Right lobe of liver (tissue), 6 donors: ENCODE measurements around the gene SLC46A2. TPM values are rescaled to one million over a fixed set of nuclear protein-coding genes. Genes with fewer than 3 reads are reported as not detected.

Experiments used
- ATAC-seq, 4 donors: fragments of 200-7000 bp; cut with Tn5 transposase; one replicate each; pipeline ENCODE4 v1.9.1; 2020; ENCODE audit warnings: mild to moderate bottlenecking in 4 of 4, moderate library complexity in 4 of 4
- DNase-seq, 3 donors: peaks; one replicate each; pipeline ENCODE4 v3.0.0-alpha.2; 2020
- H3K27ac ChIP-seq, 3 donors: fragments of 200-600 bp; one replicate each; pipeline ENCODE4 v1.8.0; 2022
- H3K27me3 ChIP-seq, 2 donors: fragments of 200-600 bp; one replicate each; pipeline ENCODE4 v1.8.0; 2022
- H3K36me3 ChIP-seq, 4 donors: fragments of 200-600 bp; sonication (generic) in 1 of 4; one replicate each; pipeline versions ENCODE4 v1.5.1 to v1.8.0; 2017 to 2022; ENCODE audit warnings: control low read depth in 1 of 4
- H3K4me1 ChIP-seq, 4 donors: fragments of 200-600 bp; sonication (generic) in 1 of 4; one replicate each; pipeline versions ENCODE4 v1.5.1 to v1.8.0; 2017 to 2022; ENCODE audit warnings: control low read depth in 1 of 4
- H3K4me3 ChIP-seq, 3 donors: fragments of 200-600 bp; one replicate each; pipeline ENCODE4 v1.8.0; 2022
- H3K9me3 ChIP-seq, 4 donors: fragments of 200-600 bp; sonication (generic) in 1 of 4; one replicate each; pipeline versions ENCODE4 v1.5.1 to v1.8.0; 2017 to 2022; ENCODE audit warnings: control low read depth in 1 of 4
- POLR2A ChIP-seq: fragments of 450-650 bp; IDR thresholded peaks from one replicate; pipeline ENCODE4 v1.6.1; 2017; ENCODE audit warnings: antibody characterized with exemption, mild to moderate bottlenecking
- WGBS: methylation state at CpG from one replicate; pipeline ENCODE4 v1.1.6; 2018; ENCODE audit warnings: low coverage, low lambda C conversion rate; ENCODE audit not compliant: insufficient coverage; ENCODE audit errors: missing lambda C conversion rate; 5-methylcytosine and 5-hydroxymethylcytosine counted together
- intact Hi-C, 2 donors: fragments of 100-400 bp; cut with DNase I; formaldehyde crosslinking; loops; one replicate each; pipeline versions ENCODE4 v1.11.2 to v1.14.1; 2022
- long read RNA-seq: library from polyadenylated mRNA; unstranded; transcript quantifications from one replicate; pipeline ENCODE4 v2.0.0, GENCODE V29; 2019
- total RNA-seq, 6 experiments: library from RNA; depleted of rRNA in 2 of 6; stranded (reverse); fragments of >200 nt in 2 of 6; fragmentation: NEBNext Ultra II Directional in 3 of 6; extraction: Animal tissue kit (Norgen Biotek cat#: 25700) in 3 of 6; gene quantifications; one replicate each; pipeline versions ENCODE4 v1.1.0 to v1.2.4, GENCODE V29; 2016 to 2023
- TF ChIP-seq, protein P1 (sequence below), 4 donors: fragments of 200-600 bp in 3 of 4; fragments of 450-650 bp in 1 of 4; IDR thresholded peaks; one replicate each; pipeline versions ENCODE4 v1.5.1 to v1.8.0; 2016 to 2022; ENCODE audit warnings: antibody characterized with exemption in 4 of 4, mild to moderate bottlenecking in 2 of 4
- donor health status: DM: no; HTN: yes; CAD: no.
- donor health status: DM: no; HTN: no; CAD: no.
- donor health status: DM: no; HTN: no; CAD: no.
- donor health status: DM: no; HTN: yes; CAD: no.
- donor health status: DM: no; HTN: yes; CAD: no.

The SLC46A2 gene, protein sequence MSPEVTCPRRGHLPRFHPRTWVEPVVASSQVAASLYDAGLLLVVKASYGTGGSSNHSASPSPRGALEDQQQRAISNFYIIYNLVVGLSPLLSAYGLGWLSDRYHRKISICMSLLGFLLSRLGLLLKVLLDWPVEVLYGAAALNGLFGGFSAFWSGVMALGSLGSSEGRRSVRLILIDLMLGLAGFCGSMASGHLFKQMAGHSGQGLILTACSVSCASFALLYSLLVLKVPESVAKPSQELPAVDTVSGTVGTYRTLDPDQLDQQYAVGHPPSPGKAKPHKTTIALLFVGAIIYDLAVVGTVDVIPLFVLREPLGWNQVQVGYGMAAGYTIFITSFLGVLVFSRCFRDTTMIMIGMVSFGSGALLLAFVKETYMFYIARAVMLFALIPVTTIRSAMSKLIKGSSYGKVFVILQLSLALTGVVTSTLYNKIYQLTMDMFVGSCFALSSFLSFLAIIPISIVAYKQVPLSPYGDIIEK
- total RNA-seq, result under 1 TPM in 3 of 6 experiments, not detected in 3; 0.18 to 0.50 (median 0.25) TPM
- long read RNA-seq, result 0 reads

GRCh38 chr9:112890106-112891081, at the start of gene SLC46A2:
TSS of gene SLC46A2 (minus strand) at chr9:112890876. CDS start at chr9:112890681, 195 bp downstream.
- Histone ChIP-seq H3K9me3 (no peaks in the 10 kb centered on the region), H3K27me3 (no peaks in the 10 kb centered on the region), H3K4me1 (peaks cover 0 to 10% (median 0%) of the 10 kb centered on the region in 4 donors), H3K4me3 (peak within 1 kb of the TSS; percentile 24 to 42 (median 35)), H3K36me3 (no peaks in the 10 kb centered on the region), H3K27ac (no peak within 1 kb of the TSS)
- 39% methylated on average over 8 of the region's 78 CpGs for WGBS
- DNase-seq (peak; percentile 51 to 65 (median 63)), ATAC-seq (peak; percentile 68 to 86 (median 81))
- no peak for TF ChIP-seq POLR2A
- TF ChIP-seq, protein P1, sequence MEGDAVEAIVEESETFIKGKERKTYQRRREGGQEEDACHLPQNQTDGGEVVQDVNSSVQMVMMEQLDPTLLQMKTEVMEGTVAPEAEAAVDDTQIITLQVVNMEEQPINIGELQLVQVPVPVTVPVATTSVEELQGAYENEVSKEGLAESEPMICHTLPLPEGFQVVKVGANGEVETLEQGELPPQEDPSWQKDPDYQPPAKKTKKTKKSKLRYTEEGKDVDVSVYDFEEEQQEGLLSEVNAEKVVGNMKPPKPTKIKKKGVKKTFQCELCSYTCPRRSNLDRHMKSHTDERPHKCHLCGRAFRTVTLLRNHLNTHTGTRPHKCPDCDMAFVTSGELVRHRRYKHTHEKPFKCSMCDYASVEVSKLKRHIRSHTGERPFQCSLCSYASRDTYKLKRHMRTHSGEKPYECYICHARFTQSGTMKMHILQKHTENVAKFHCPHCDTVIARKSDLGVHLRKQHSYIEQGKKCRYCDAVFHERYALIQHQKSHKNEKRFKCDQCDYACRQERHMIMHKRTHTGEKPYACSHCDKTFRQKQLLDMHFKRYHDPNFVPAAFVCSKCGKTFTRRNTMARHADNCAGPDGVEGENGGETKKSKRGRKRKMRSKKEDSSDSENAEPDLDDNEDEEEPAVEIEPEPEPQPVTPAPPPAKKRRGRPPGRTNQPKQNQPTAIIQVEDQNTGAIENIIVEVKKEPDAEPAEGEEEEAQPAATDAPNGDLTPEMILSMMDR (IDR thresholded peaks at IDR 0.05), result peak in 1 of 4 donors; percentile 5
- intact Hi-C loops, result no loop called here

DNA sequence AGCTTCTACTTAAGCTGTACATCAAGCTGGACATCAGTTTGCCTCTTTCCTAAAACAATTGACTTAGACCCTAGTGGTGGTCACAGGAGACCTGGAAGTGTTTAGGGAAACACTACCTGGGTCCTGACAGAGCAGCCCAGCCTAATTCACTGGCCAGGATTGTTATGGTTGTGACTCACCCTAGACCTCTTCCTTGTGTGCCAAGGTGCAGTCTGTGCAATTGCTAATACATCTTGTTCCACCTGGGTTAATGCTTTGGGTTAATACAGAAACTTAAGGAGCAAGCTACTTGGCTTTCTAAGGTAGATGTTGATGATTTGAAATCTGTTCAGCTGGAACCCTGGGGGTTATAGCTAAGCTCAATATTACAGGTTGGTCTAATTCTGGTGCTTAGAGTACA, 48.7 kb upstream of the SLC46A2 start:
- H3K36me3 ChIP-seq, result no peaks in the 10 kb centered on the region
- no peak for DNase-seq
- H3K27ac ChIP-seq, result no peak overlapping the region
- no peaks in the 10 kb centered on the region for H3K9me3 ChIP-seq
- H3K27me3 ChIP-seq, result no peaks in the 10 kb centered on the region
- ATAC-seq, result no peak
- intact Hi-C loops, result loop anchor here in 1 of 2 donors (10.0 kb wide), 1 partner anchor 165 kb away; no protein-coding TSS in a partner anchor
- no peak overlapping the region for H3K4me3 ChIP-seq
- no peak for TF ChIP-seq POLR2A
- TF ChIP-seq, protein P1 (IDR thresholded peaks at IDR 0.05), result no peak
- no peaks in the 10 kb centered on the region for H3K4me1 ChIP-seq

DNA sequence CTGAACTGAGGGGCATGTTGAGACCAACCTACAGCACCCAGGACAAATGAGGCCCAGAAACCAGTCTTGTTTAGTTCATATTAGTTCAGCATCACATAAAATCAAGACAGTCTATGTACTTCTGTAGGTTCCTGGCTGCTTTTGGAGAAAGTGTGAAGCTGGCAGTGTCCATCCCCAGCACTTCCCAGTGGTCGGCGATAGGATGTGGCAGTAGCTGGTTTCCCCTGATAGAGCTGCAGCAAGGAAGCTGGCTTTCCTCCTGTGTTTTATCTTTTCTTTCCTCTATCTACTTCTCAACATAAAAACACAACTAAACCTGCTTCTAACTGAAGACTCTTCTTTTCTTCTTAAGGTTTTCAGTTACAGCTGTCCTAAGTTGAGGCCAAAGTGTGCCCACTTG, 43.0 kb upstream of the SLC46A2 start:
- DNase-seq, result no peak
- intact Hi-C loops, result loop anchor here in 1 of 2 donors (10.0 kb wide), 1 partner anchor 171 kb away; no protein-coding TSS in a partner anchor
- no peak overlapping the region for H3K4me3 ChIP-seq
- H3K4me1 ChIP-seq, result no peaks in the 10 kb centered on the region
- TF ChIP-seq POLR2A, result no peak
- TF ChIP-seq, protein P1 (IDR thresholded peaks at IDR 0.05), result no peak
- H3K9me3 ChIP-seq, result no peaks in the 10 kb centered on the region
- WGBS, result 41% methylated on average over 2 of the region's 2 CpGs
- H3K27me3 ChIP-seq, result no peaks in the 10 kb centered on the region
- no peak overlapping the region for H3K27ac ChIP-seq
- H3K36me3 ChIP-seq, result no peaks in the 10 kb centered on the region
- ATAC-seq, result no peak

- TF ChIP-seq, protein P1 (IDR thresholded peaks at IDR 0.05), result peak; percentile 41 to 59 (median 50)
- TF ChIP-seq POLR2A, result no peak
- Histone ChIP-seq H3K4me3 (no peak overlapping the region), H3K36me3 (no peaks in the 10 kb centered on the region), H3K27me3 (no peaks in the 10 kb centered on the region), H3K9me3 (no peaks in the 10 kb centered on the region), H3K27ac (no peak overlapping the region), H3K4me1 (no peaks in the 10 kb centered on the region)
- intact Hi-C loops, result no loop called here
- ATAC-seq, result peak; percentile 74 to 79 (median 76)
- 18% methylated on average over 8 of the region's 8 CpGs for WGBS
- DNase-seq, result no peak
These were observed 34.5 kb upstream of the SLC46A2 start for GRCh38 chr9:112925058-112925641.
